LNCAP (cell line): Measurements from ENCODE around the gene LMOD1.

Experiments used
- CTCF ChIP-seq: fragments of 450-650 bp; IDR thresholded peaks from 2 replicates; pipeline ENCODE4 v1.5.1; 2017; ENCODE audit warnings: mild to moderate bottlenecking

LMOD1 gene

DNA sequence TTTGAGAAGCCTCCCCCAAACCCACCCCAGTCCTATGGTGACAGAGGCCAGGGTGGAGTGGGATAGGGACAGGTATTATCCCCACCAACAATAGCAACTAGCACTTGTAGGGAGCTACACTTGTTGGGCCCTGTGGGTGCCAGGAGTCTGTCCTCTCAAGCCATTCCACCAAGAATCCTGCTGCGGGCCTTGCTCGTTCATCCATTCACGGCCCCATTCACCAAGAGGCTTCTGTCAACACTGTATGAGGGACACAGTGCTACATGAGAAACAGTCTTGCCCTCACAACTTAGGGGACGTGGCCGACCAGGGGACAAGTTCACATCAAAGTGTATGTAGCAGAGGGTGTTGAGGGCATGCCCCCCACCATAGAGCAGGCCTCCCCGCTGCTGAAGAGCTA is 38.7 kb downstream of the LMOD1 start:
- no peak for TF ChIP-seq CTCF

DNA sequence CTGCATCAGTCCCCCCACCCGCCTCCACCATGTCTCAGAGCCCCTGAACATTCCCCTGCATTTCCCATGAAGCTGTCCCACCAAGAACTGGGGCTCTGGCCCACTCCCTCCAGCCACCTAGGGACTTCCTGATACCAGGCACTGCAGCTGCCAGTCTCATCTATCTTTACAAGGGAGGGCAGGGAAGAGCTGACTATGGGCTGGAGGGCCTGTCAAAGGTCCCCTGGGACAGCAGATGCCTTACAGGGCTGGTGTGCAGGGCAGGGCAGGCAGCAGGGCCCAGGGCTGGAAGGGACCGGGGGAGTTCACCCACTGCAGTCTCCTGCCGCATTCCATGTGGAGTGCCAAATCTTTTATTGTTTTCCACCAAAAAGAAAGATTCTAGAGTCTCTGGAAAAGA is 40.0 kb downstream of the LMOD1 start:
- TF ChIP-seq CTCF: no peak

- no peak for TF ChIP-seq CTCF
Observed at GRCh38 chr1:201905234-201905890, 41.0 kb downstream of the LMOD1 start.

DNA sequence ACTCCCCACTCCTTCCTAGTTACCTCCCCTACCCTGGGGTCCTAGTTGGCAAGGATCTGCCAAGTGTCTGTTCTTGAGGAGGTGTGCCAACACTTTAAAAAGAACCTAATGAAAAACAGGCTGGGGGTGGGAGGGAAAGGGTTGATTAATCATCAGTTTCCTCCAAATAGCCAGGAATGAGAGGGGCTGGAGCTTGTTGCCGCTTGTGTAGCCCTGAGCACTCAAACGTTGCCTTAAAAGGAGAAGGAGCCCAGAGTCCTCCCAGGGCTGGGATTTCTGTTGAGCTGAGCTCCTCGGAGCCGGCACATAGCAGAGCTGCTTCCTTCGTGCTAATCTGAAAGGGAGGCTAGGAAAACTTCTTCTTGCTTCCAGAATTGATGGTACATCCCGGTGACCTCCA is 41.8 kb downstream of the LMOD1 start:
- no peak for TF ChIP-seq CTCF

- TF ChIP-seq CTCF: no peak
Observed at GRCh38 chr1:201903135-201903534, 43.2 kb downstream of the LMOD1 start.

- TF ChIP-seq CTCF: no peak
Observed at GRCh38 chr1:201902198-201902597, 44.1 kb downstream of the LMOD1 start.

- no peak for TF ChIP-seq CTCF
Observed at GRCh38 chr1:201900476-201900875, 45.9 kb downstream of the LMOD1 start.
